Muscle of arm (tissue), 12 donors: ENCODE results near the gene MYO1D. TPM values are rescaled to one million over a fixed set of nuclear protein-coding genes. Genes with fewer than 3 reads are reported as not detected.
A peak's percentile ranks its signal among the peaks of the same experiment; 100 is the strongest.

Source experiments
- DNase-seq: peaks from one replicate; pipeline ENCODE4 v3.0.0-alpha.2; 2013
- polyA plus RNA-seq, 12 donors: library from polyadenylated mRNA; unstranded; fragments of 120-200 nt; gene quantifications; one replicate each; pipeline ENCODE4 v1.2.1, GENCODE V29; 2013; ENCODE audit not compliant: insufficient read length in 12 of 12

MYO1D gene
- polyA plus RNA-seq, 12 donors, result 3.5 to 24.5 (median 6.2) TPM; not detected in 1

DNA sequence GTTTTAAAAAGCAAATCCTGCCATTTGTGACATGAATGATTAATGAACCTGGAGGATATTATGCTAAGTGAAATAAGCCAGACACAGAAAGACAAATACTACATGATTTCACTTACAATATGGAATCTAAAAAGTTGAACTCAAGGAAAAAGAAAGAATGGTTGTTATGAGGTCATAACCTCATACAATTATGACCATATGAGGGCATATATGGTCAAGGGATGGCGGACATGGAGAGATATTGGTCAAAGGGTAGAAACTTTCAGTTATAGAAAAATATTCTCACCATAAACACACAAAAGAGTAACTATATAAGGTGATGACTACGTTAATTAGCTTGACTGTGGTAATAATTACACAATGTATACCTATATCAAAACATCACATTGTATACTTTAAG lies 56.5 kb downstream of the MYO1D start:
- DNase-seq, result no peak

DNA sequence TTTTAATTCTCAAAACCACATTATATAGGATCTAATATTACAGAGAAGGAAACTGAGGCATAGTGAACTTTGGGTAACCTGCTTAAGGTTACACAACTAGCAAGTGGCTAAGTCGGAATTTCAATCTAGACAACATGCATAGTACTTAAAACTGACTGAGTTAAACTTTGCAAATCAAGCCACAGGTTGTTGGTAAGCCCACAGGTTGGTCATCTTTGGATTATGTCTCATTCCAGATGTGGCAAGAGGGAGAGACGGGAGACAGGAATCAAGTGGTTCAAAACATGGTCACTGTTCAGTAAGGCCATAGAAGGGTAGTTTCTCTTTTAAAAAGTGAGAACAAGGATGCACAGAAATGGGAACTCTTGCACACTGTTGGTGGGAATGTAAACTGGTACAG lies 57.1 kb downstream of the MYO1D start:
- no peak for DNase-seq

DNA sequence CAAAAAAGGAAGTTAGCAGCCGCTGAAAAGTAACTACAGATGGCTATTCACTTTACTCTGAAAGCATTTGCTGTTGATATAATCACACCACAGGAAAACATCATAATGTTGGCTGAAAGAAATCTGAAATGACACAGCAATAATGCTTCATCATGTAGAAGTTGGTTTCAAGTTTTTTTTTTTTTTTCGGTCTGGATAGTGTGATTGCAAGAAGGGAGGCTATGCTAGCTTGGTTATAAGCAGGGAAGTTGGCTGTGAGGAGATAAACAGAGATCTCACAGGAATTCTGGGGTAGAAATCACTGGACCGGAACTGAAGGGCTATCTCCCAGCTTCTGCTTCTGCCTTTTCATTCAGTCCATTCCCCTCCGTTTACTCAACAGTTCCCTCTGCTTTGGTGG lies 57.9 kb downstream of the MYO1D start:
- no peak for DNase-seq

DNA sequence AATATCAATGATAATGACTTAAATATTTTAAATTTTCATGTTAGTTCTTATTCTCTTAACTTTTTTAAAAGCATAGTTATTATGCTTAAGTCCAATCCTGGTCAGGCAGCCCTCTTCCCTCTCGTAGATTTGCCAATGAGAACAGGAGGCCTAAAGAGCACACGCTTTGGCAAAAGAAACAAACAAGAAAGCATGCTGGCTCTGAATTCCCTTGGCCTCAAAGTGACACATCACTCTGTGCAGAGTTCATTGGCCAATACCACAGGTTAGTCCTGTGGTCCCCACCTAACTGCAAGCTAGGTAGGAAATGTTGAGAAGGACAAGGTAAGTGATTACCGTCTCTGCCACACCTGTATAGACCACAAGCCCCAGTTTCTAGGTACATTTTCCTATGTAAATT lies 61.5 kb downstream of the MYO1D start:
- no peak for DNase-seq

DNA sequence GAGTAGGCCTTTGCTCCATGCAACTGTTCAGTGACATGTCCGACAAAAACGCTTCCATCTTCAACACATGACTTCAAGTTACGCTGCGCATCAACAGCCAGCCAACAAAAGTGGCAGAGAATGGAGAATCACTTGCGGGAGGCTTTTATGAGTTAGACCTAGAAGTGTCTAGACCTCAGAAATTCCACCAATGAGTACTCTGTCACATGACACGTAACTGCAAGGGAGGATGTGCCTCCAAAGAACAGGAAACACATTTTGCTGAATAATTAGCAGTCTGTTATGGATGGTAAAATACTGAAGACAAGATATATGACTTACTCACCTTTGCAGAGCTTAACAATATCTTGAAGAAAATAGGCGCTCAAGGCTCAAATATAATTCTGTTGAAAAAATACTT lies 62.1 kb downstream of the MYO1D start:
- no peak for DNase-seq

DNA sequence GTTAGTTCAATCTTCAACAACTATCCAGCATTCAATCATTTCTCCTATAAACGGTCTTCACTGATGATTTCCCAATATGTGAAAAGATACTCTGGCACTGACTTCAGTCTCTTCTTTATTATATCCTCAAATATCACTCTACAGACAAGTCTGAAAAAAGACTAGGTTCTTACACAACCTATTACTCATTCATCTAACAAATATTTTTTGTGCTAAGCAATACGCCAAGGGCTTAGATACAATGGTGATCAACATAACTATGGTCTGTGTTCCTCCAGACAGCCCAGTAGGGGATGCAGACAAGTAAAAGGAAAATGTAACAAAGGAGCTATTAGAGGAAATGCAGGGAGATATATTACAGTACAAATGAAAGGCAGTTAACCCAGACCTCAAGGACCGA lies 63.9 kb downstream of the MYO1D start:
- DNase-seq, result no peak

DNA sequence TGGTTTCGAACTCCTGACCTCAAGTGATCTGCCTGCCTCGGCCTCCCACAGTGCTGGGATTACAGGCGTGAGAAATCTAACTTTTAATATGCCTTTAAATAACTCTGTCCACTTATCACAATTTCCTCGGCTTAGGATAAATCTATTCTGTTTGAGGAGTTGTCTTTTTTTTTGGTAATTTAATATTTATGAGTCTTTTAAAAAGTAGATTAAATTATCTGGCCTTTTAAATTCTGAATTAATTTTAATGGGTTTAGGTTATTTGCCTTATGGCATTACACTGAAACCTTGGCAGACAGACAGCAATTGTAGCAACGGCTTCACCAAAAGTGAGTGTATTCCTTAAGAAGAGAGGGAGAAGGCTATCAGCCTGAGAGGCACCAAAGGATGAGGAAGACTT lies 66.2 kb downstream of the MYO1D start:
- DNase-seq, result no peak

DNA sequence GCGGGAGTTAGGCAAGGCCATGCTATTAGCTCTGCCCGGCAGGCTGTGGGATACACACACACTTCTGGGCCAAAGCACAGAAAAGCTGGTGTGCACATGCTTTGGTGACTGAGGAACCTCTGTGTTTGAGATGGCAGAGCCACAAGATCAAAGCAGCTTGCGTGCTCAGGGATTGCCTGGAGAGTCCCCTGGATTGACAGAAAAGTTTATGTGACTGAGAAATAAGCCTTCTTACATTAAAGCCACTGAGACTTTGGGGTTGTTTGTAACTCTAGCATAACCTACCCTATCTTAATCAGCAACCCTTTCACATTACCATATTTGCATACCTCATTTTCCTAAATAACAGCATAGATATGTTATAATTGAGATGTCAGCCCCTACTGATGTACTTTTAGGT lies 69.3 kb downstream of the MYO1D start:
- DNase-seq, result no peak

DNA sequence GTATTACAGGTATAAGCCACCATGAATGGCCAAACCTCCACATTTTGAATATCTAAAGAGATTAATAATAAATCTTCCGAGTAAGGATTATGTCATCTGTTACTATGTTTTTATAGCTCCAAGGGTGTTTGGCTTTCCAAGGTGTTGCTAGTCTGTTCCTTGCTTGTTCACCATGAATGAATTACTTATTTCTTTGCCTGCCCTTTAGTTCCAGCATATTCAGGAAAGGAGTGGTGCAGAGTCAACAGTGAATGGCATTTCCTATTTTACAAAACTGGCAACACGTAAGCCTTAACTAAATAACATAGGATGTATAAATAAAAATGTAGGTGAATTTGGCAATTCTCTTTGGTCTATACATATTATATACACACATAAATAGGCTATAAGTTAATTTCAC lies 70.3 kb downstream of the MYO1D start:
- no peak for DNase-seq

DNA sequence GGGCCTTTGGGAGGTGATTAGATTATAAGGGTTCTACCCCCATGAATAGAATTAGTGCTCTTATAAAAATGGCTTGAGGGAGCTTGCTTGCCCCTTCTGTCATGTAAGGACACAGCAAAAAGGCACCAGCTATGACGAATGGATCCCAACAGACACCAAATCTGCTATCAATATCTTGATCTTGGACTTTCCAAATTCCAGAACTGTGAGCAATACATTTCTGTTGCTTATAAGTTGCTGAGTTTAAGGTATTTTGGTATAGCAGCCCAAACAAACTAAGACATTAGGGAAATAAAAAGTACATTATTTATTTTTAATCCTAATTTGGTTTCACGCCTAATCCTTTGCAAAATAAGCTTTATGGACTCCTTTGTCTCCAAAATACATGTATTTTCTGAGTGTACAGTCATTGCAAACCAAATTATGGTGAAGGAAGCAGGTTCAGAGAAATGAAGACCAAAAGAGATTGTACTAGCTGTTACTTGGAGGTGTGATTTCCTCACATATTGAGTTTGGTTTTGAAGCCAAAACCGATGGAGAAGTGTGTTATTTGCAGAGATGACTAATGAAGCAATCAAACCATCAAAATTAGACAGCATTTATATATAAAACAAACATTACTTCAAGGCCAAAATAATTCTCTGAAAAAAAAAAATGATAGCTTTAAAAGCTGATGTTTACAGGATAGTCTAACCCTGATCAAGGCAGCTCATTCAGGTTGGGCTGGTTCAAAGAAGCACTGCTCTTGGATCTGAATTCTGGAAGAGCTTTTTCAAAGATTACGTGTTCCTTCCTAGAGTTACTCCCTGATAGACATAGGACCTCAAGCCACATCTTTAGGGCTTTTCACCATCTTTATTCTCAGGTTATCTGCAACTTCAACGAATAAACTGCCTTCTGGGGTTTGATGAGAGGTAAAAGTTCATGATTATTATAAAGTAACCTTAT lies 71.6 kb downstream of the MYO1D start:
- no peak for DNase-seq

DNA sequence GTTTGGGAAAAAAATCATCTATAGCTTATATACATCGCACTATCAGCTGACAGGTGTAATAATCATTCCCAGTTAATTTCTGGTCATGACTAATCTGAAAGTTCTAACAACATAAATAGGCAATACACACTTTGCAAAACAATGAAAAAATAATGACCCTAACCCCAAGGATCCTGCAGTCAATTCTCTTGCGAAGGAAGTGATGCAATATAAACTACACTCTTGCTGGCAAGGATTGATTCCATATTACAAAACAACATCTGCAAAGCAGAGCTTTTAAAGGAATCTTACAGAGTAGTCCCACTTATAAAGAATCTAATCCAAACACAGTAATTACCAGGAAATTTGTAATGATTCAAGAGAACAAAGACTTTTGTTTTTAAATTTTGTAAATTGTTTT lies 73.4 kb downstream of the MYO1D start:
- DNase-seq, result no peak

DNA sequence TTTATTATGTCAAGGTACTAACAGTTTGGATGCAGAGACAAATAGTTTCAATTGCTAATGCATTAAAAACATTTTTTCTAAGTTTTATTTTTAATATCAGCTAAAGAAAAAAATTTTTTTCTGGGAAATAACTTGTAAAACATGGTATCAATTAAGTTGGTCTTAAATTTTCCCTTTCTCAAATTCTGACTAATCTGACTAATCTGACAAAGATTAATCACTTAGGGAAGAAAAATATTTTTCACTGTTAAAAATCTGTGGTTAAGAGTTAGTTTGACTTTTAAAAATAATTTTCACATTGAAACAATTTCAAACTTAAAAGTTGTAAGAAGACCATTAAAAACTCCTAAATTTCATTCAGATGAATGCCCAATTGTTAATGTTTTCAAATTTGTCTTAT lies 74.6 kb downstream of the MYO1D start:
- no peak for DNase-seq

DNA sequence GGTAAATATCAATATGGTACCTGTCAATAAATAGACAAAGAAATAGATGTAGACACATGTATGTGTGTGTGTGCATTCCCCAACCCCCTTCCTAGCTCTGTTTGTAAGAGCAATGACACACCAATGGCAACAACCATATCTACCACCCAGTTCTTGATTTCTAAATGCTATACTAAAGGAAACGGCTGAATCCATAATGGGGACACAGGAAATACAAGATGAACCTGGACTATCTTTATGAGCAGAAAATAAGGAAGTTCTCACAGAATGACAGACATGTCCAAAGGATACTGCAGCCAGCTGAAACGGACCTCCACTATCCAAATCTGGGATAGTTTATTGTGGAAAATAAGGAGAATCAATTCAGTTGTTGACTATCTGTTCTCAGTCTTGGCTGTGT lies 75.3 kb downstream of the MYO1D start:
- DNase-seq, result no peak

DNA sequence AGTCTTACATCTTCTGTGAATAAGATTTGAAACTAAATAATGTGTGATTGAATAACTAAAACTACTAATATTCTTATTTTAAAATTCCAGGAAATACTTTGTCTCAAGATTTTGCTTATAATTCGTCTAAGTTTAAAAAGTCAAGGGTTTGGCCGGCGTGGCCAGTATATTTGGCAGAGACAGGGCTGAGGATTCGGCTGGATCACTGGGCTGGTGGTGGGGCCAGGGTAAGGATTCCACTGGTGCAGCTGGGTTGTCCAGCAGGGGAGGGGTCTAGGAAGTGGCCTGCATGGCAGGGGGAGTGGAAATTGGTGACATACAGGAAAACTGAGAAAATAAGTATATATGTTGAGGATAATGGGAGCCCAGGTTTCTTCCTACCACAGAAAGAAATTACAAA lies 75.7 kb downstream of the MYO1D start:
- DNase-seq, result no peak

DNA sequence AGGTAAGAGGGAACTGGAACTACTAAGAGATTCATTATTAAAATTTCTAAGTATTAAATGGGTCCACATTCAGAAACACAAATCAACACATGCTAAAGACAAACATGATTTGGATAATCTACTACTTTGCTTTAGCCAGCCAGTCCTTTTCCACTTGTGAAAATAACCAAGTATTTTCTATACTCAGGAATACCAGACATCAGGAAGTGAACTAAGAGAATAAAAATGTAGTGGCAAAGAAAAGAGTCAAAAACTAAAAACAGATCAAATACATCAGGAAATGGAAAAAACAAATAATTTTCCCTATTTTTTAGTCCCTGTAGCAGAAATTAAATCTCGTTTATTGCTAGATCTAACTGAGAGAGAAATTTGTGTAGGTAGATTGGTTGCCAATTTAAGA lies 78.0 kb downstream of the MYO1D start:
- no peak for DNase-seq

DNA sequence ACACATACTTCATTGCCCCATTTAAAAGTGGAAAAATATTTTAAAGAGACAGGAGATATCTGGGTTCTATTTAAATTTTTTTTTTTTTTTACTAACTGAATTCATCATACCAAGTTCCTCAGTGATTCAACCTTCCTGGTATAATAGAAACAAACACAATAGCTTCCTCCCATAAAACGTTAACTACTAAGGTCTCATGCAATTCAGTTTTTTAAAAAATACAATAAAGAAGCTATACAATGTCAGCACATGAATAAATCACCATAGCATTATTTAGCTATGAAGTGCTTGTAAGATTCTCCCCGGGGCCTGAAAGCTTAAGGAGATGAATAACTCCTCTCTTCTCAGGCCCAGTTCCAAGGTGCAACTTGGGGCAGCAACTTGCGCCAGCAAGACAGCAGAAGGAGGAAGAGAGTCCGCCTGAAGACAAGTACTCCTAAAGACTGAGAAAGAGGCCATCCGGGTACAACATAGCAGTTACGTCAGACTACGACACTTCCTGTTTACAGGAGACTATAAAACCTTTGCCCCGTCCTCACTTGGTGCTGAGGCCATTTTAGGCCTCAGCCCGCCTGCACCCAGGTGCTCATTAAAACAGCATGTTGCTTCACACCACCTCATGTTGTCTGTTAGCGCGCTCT lies 81.5 kb downstream of the MYO1D start:
- no peak for DNase-seq

DNA sequence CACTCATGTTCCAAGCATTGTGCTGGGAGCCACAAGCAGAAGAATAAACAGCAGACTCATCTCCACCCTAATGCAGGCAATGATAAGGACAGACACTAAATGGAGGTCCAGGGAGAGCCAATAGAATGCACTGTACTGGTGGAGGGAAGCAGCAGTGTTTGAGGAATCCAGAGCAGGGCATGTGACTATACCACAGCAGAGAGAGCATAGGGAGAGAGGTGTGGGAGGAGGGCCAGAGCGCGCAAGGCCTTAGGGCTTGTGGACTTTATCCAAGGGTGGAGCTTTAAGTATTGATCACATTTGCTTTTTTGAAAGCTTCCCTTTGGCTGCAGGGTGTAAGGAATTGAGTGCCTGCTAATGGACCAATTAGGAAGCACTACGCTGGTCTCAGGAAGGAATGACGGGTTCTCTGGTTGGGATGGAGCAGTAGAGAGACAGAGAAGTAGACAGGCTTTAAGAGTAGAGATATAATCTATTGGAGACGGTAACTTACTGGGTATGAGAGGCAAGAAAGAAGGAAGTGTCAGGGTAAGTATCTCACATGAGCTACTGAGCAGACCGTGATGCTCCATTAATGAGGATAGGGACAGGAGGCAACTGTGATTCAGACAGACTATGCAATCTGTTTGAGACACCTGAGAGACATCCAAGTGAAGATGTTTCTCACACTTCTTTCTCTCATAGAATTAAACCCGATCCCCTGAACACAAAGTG lies 82.2 kb downstream of the MYO1D start:
- no peak for DNase-seq

DNA sequence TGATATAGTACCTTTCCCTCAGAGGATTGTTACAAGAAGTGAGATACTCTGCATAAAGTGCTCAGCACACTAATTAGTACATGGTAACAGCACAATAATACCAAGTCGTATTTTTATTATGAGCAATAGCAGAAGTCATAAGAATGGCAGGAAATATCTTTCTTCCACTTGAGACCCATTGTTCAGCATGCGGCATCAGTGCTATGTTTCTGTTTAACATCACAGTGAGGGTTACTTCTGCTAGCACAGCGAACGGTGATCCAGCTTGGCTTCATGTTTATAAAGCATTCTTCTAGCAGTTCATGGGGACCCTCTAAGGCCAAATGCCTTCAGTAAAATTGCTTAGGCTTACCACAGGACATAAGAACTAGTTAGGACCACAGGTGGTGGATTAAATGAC lies 83.1 kb downstream of the MYO1D start:
- DNase-seq, result no peak

DNA sequence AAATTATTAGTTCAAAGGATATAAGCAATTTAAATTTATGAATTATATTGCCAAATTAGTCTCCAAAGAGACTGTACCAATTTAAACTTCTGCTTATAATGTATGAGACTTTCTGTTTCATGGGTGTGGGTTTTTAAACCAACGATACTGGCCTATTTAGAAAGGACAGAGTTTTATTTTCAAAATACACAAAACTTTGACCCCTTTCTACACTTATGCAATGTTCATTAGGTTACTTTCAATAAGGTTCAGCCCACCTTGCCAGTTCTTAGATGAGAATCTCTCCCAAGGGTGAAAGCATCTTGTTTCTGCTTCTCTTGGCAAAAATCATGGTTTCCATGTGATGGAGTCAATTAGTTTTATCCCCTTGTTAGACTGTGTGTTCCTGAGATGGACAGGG lies 84.7 kb downstream of the MYO1D start:
- DNase-seq, result no peak

DNA sequence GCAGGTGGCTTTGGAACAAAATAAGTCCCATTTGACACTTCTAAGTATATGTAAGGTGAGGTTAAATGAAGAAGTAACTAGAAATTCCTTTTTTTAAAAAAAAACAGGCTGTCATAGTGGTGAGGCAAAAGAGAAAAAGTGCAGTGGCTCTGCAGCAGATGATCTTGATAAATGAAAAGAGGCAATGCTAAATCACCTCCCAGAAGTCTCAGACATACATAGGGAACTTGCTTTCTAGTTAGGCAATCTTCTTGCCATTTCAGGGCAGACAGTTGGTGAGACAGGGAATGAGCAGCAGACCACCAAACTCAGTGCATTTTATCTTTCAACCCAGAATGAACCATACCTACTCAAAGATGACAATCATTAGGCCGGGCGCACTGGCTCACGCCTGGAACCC lies 90.8 kb downstream of the MYO1D start:
- no peak for DNase-seq

DNA sequence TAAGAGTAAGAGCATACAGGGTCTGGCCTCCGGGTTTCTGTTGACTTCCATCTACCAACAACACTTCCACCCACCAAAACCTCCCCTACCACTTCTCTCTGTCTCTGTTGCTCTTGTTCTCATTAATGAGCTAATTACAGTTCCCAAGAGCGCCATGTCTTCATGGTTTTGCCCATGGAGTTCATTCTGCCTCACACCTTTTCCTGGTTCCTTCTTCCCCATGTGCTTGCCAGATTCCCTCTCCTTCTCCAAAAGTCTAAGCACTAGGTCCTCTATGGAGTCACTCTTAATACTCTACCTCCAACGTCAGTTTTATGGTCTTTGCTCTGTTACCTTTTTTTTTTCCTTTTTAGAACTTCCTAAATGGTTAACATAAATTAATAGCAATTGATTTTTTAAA lies 92.8 kb downstream of the MYO1D start:
- no peak for DNase-seq

DNA sequence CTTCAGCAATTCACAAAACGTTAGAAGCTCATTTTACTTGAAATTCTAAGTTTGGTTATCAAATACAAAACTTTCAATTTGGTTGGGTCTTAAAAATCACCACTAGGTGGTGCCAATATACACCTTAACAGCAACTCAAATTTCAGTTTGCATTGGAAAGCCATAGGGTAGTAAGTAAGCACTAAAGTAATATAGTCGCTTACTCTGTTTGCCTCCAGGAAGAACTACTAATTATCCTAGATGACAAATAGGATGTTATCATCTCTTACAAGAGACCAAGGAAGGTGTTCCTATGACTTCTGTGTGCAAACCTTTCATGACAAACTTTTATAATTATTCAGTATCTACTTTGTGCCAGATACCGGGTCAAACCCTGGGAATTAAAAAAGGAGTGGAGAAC lies 93.3 kb downstream of the MYO1D start:
- peak; percentile 41 for DNase-seq

DNA sequence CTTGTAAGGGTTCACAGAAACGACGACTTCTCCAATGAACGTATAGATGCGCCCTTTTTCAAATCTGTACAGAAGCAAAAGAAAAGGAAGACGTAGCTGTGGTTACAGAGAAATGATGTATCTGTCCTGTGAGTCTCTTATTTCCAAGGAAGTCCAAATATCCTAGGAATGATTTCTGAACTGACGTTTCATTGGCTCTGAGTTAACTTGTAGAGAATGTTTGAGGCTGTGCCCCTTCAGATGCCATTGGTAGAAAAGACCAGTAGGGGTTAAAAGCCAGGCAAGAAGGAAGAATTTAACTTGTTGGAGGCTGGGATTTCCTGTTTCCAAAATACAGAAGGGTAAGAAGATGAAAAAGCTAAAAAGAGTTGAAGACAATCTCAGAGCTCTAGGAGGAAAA lies 96.2 kb downstream of the MYO1D start:
- DNase-seq, result no peak
